H9 (cell line): ENCODE results near the gene PIK3R4. TPM values are rescaled to one million over a fixed set of nuclear protein-coding genes. Genes with fewer than 3 reads are reported as not detected.

Experiments used
- DNase-seq: peaks from one replicate; pipeline ENCODE4 v3.0.0-alpha.2; 2017
- H2AFZ ChIP-seq: one replicate; pipeline ENCODE4 v1.6.1; 2013; ENCODE audit warnings: mild to moderate bottlenecking, low read length, control low read depth, moderate library complexity
- H2AK5ac ChIP-seq: 2 replicates; pipeline ENCODE4 v1.6.1; 2013; ENCODE audit warnings: low read length, control low read depth, mixed read lengths; ENCODE audit not compliant: insufficient read length
- H2BK120ac ChIP-seq: one replicate; pipeline ENCODE4 v1.6.1; 2013; ENCODE audit warnings: low read depth, mild to moderate bottlenecking, low read length, control low read depth, inconsistent platforms; ENCODE audit not compliant: poor library complexity, severe bottlenecking
- H2BK12ac ChIP-seq: 2 replicates; pipeline ENCODE4 v1.6.1; 2013; ENCODE audit warnings: low read length, control low read depth, mixed read lengths, low read depth; ENCODE audit not compliant: insufficient read length
- H2BK15ac ChIP-seq: 2 replicates; pipeline ENCODE4 v1.6.1; 2013; ENCODE audit warnings: low read depth, low read length, control low read depth
- H2BK20ac ChIP-seq: one replicate; pipeline ENCODE4 v1.6.1; 2013; ENCODE audit warnings: low read depth, mild to moderate bottlenecking, low read length, control low read depth, inconsistent platforms; ENCODE audit not compliant: poor library complexity, severe bottlenecking
- H2BK5ac ChIP-seq: 2 replicates; pipeline ENCODE4 v1.6.1; 2013; ENCODE audit warnings: low read length, control low read depth, mixed read lengths; ENCODE audit not compliant: insufficient read length
- H3K14ac ChIP-seq: 2 replicates; pipeline ENCODE4 v1.6.1; 2013; ENCODE audit warnings: low read length, control low read depth; ENCODE audit not compliant: insufficient read depth
- H3K18ac ChIP-seq: 2 replicates; pipeline ENCODE4 v1.6.1; 2013; ENCODE audit warnings: low read depth, mild to moderate bottlenecking, mixed read lengths, low read length, control low read depth; ENCODE audit not compliant: insufficient read length
- H3K23ac ChIP-seq: 2 replicates; pipeline ENCODE4 v1.6.1; 2013; ENCODE audit warnings: low read length, control low read depth, mixed read lengths, low read depth; ENCODE audit not compliant: insufficient read length
- H3K23me2 ChIP-seq: 2 replicates; pipeline ENCODE4 v1.6.1; 2013; ENCODE audit warnings: low read depth, mild to moderate bottlenecking, mixed read lengths, low read length, control low read depth; ENCODE audit not compliant: insufficient read length, poor library complexity, severe bottlenecking
- H3K27ac ChIP-seq: 2 replicates; pipeline ENCODE4 v1.5.1; 2013; ENCODE audit warnings: low read length, control low read depth, mixed read lengths, low read depth; ENCODE audit not compliant: insufficient read length
- H3K27me3 ChIP-seq: 2 replicates; pipeline ENCODE4 v1.6.1; 2013; ENCODE audit warnings: low read length, control low read depth, inconsistent platforms; ENCODE audit not compliant: insufficient read depth
- H3K4ac ChIP-seq: 2 replicates; pipeline ENCODE4 v1.6.1; 2013; ENCODE audit warnings: low read depth, mild to moderate bottlenecking, control low read depth, inconsistent platforms, low read length, moderate library complexity
- H3K4me1 ChIP-seq: 2 replicates; pipeline ENCODE4 v1.6.1; 2013; ENCODE audit warnings: low read length, control low read depth, inconsistent platforms; ENCODE audit not compliant: insufficient read depth
- H3K4me2 ChIP-seq: 2 replicates; pipeline ENCODE4 v1.6.1; 2013; ENCODE audit warnings: low read length, control low read depth, mixed read lengths; ENCODE audit not compliant: insufficient read length, insufficient read depth
- H3K56ac ChIP-seq: 2 replicates; pipeline ENCODE4 v1.6.1; 2013; ENCODE audit warnings: low read depth, mild to moderate bottlenecking, mixed read lengths, low read length, control low read depth; ENCODE audit not compliant: insufficient read length
- H3K79me1 ChIP-seq: 2 replicates; pipeline ENCODE4 v1.6.1; 2013; ENCODE audit warnings: low read depth, mild to moderate bottlenecking, moderate library complexity, low read length, control low read depth, inconsistent platforms; ENCODE audit not compliant: insufficient read depth, poor library complexity, severe bottlenecking
- H3K79me2 ChIP-seq: 2 replicates; pipeline ENCODE4 v1.6.1; 2013; ENCODE audit warnings: low read length, control low read depth, inconsistent platforms; ENCODE audit not compliant: insufficient read depth
- H3K9ac ChIP-seq: 2 replicates; pipeline ENCODE4 v1.6.1; 2013; ENCODE audit warnings: low read length, control low read depth, mixed read lengths; ENCODE audit not compliant: insufficient read length; ENCODE audit errors: extremely low read depth
- H3K9me3 ChIP-seq: one replicate; pipeline ENCODE4 v1.6.1; 2013; ENCODE audit warnings: low read depth, low read length, inconsistent platforms; ENCODE audit not compliant: control insufficient read depth
- H3T11ph ChIP-seq: one replicate; pipeline ENCODE4 v1.6.1; 2013; ENCODE audit warnings: mild to moderate bottlenecking, low read length, control low read depth, inconsistent platforms
- H4K20me1 ChIP-seq: one replicate; pipeline ENCODE4 v1.6.1; 2013; ENCODE audit not compliant: control insufficient read depth, insufficient read length, insufficient read depth
- H4K5ac ChIP-seq: 2 replicates; pipeline ENCODE4 v1.6.1; 2013; ENCODE audit warnings: low read depth, mild to moderate bottlenecking, mixed read lengths, low read length, control low read depth; ENCODE audit not compliant: insufficient read length
- H4K8ac ChIP-seq: replicated peaks from 2 replicates; pipeline ENCODE4 v1.6.1; 2013; ENCODE audit warnings: low read length, control low read depth, mixed read lengths, low read depth; ENCODE audit not compliant: insufficient read length
- H4K91ac ChIP-seq: 2 replicates; pipeline ENCODE4 v1.6.1; 2013; ENCODE audit warnings: low read depth, mild to moderate bottlenecking, moderate library complexity, mixed read lengths, low read length, control low read depth; ENCODE audit not compliant: insufficient read length
- H3K27ac Mint-ChIP-seq, 3 experiments: 2 replicates in 2 of 3; 3 replicates in 1 of 3; pipeline ENCODE4 v1.8.0; 2020 to 2021; ENCODE audit warnings: mixed read lengths in 3 of 3, mild to moderate bottlenecking in 1 of 3, moderate library complexity in 1 of 3
- H3K27me3 Mint-ChIP-seq: 2 replicates; pipeline ENCODE4 v1.8.0; 2021; ENCODE audit warnings: low read depth, mild to moderate bottlenecking, moderate library complexity, mixed read lengths
- H3K36me3 Mint-ChIP-seq, 3 experiments: 2 replicates in 2 of 3; 3 replicates in 1 of 3; pipeline ENCODE4 v1.8.0; 2020 to 2021; ENCODE audit warnings: low read depth in 3 of 3, mixed read lengths in 3 of 3; ENCODE audit not compliant: insufficient read depth in 1 of 3
- H3K4me1 Mint-ChIP-seq, 2 experiments: 2 replicates each; pipeline ENCODE4 v1.8.0; 2020; ENCODE audit warnings: mixed read lengths in 2 of 2
- H3K4me3 Mint-ChIP-seq, 2 experiments: 2 replicates in 1 of 2; 3 replicates in 1 of 2; pipeline ENCODE4 v1.8.0; 2020 to 2021; ENCODE audit warnings: mild to moderate bottlenecking in 2 of 2, mixed read lengths in 2 of 2, moderate library complexity in 1 of 2
- H3K9me3 Mint-ChIP-seq, 2 experiments: 2 replicates in 1 of 2; 3 replicates in 1 of 2; pipeline ENCODE4 v1.8.0; 2020; ENCODE audit warnings: mild to moderate bottlenecking in 2 of 2, mixed read lengths in 2 of 2, moderate library complexity in 1 of 2
- CTCF ChIP-seq: fragments of 200-600 bp; sonication (generic); conservative IDR thresholded peaks from 3 replicates; pipeline ENCODE4 v1.8.0; 2021; ENCODE audit warnings: antibody characterized with exemption, mild to moderate bottlenecking
- WGBS: extraction: QIAGEN DNeasy Blood & Tissue Kit; methylation state at CpG from one replicate; pipeline ENCODE4 v1.1.7; 2013; ENCODE audit warnings: missing lambda C conversion rate, low lambda C conversion rate, mixed read lengths; ENCODE audit not compliant: insufficient read length; ENCODE audit errors: extremely low coverage; 5-methylcytosine and 5-hydroxymethylcytosine counted together
- total RNA-seq: library from RNA; stranded (reverse); gene quantifications from 2 replicates; pipeline ENCODE4 v1.2.1, GENCODE V29; 2021

The PIK3R4 gene
- total RNA-seq, 1 experiment from 2014 or later: 28.6 TPM

GRCh38 chr3:130737622-130738021, 9.0 kb downstream of the PIK3R4 start:
- H2BK20ac ChIP-seq: no peak overlapping the region
- Mint-ChIP-seq H3K27ac (no peak overlapping the region), H3K4me3 (no peak overlapping the region), H3K36me3 (peaks cover 21 to 38% (median 29%) of the 10 kb centered on the region in 3 experiments; a peak in 6 of 7 replicates), H3K9me3 (no peaks in the 10 kb centered on the region), H3K27me3 (no peaks in the 10 kb centered on the region), H3K4me1 (peaks cover under 1 to 6% of the 10 kb centered on the region in 2 experiments; a peak in 2 of 4 replicates)
- H3K27ac ChIP-seq: no peak overlapping the region
- H3K4me1 ChIP-seq: no peaks in the 10 kb centered on the region
- H3K23me2 ChIP-seq: no peaks in the 10 kb centered on the region
- no peak overlapping the region for H3K18ac ChIP-seq
- no peak overlapping the region for H3T11ph ChIP-seq
- H3K23ac ChIP-seq: no peak overlapping the region
- no peak overlapping the region for H4K91ac ChIP-seq
- H2BK120ac ChIP-seq: no peak overlapping the region
- H3K9me3 ChIP-seq: no peaks in the 10 kb centered on the region
- no peak overlapping the region for H2BK15ac ChIP-seq
- H4K8ac ChIP-seq: no peak overlapping the region
- no peaks in the 10 kb centered on the region for H3K27me3 ChIP-seq
- H3K4me2 ChIP-seq: no peak overlapping the region
- H3K56ac ChIP-seq: no peak overlapping the region
- no peak for DNase-seq
- no peak overlapping the region for H2AFZ ChIP-seq
- H3K14ac ChIP-seq: no peak overlapping the region
- H3K9ac ChIP-seq: no peak overlapping the region
- peaks cover 8% of the 10 kb centered on the region; the same call in 1 of the 2 replicates for H3K79me2 ChIP-seq
- H4K20me1 ChIP-seq: no peaks in the 10 kb centered on the region
- no peak overlapping the region for H2AK5ac ChIP-seq
- no peak overlapping the region for H2BK12ac ChIP-seq
- H2BK5ac ChIP-seq: no peak overlapping the region
- peaks cover 3% of the 10 kb centered on the region for H3K79me1 ChIP-seq
- no peak overlapping the region for H3K4ac ChIP-seq
- WGBS: no CpG with 5 or more reads among the region's 2 CpGs
- H4K5ac ChIP-seq: no peak overlapping the region
- TF ChIP-seq CTCF: no peak
